ENCODE measurements around the gene DHH. TPM values are rescaled to one million over a fixed set of nuclear protein-coding genes. Genes with fewer than 3 reads are reported as not detected.

DHH gene
- total and polyA plus RNA-seq, 2 experiments from 2014 or later, result not detected

DNA sequence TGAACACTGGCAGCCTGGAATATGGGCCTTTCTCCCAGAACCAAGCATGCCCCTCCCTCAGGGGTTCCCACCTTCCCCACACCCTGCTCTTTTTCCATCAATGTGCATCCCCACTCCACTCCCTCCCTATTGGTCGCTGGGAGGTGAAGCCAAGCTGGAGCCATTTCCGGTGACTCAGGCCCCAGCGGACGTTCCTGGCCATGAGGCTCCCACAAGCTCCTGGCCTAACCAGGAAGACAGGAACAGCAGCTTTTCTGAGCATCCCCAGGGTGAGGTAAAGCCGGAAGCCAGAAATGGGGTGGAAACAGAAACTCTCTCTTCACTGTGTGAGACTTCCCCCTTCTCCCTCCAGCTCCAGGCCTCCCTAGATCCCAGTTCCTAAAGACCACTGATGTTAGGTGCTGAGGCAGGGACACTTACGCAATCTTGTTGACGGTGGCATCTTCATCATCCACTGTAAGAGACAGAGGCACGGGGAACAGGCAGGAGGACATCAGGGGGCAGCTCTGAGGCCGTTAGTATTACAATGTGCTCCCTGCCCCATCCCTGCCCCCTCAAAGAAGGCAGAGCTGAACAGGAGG lies 11.0 kb upstream of the DHH start (continued):
- TF ChIP-seq, protein P1, sequence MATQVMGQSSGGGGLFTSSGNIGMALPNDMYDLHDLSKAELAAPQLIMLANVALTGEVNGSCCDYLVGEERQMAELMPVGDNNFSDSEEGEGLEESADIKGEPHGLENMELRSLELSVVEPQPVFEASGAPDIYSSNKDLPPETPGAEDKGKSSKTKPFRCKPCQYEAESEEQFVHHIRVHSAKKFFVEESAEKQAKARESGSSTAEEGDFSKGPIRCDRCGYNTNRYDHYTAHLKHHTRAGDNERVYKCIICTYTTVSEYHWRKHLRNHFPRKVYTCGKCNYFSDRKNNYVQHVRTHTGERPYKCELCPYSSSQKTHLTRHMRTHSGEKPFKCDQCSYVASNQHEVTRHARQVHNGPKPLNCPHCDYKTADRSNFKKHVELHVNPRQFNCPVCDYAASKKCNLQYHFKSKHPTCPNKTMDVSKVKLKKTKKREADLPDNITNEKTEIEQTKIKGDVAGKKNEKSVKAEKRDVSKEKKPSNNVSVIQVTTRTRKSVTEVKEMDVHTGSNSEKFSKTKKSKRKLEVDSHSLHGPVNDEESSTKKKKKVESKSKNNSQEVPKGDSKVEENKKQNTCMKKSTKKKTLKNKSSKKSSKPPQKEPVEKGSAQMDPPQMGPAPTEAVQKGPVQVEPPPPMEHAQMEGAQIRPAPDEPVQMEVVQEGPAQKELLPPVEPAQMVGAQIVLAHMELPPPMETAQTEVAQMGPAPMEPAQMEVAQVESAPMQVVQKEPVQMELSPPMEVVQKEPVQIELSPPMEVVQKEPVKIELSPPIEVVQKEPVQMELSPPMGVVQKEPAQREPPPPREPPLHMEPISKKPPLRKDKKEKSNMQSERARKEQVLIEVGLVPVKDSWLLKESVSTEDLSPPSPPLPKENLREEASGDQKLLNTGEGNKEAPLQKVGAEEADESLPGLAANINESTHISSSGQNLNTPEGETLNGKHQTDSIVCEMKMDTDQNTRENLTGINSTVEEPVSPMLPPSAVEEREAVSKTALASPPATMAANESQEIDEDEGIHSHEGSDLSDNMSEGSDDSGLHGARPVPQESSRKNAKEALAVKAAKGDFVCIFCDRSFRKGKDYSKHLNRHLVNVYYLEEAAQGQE (IDR thresholded peaks at IDR 0.05; ENCODE audit: unreplicated experiment), result no peak
- TF ChIP-seq STAT1 (IDR thresholded peaks at IDR 0.05; ENCODE audit: unreplicated experiment) (no peak), EZH2phosphoT487 (IDR thresholded peaks at IDR 0.05; ENCODE audit: unreplicated experiment) (no peak), POLR2AphosphoS5 (IDR thresholded peaks at IDR 0.05; ENCODE audit: low read depth) (no peak), ZNF331 (CRISPR knock-in tag; IDR thresholded peaks at IDR 0.05; ENCODE audit: low read depth) (no peak), CREB1 (CRISPR knock-in tag; IDR thresholded peaks at IDR 0.05; ENCODE audit: low read depth) (no peak)

DNA sequence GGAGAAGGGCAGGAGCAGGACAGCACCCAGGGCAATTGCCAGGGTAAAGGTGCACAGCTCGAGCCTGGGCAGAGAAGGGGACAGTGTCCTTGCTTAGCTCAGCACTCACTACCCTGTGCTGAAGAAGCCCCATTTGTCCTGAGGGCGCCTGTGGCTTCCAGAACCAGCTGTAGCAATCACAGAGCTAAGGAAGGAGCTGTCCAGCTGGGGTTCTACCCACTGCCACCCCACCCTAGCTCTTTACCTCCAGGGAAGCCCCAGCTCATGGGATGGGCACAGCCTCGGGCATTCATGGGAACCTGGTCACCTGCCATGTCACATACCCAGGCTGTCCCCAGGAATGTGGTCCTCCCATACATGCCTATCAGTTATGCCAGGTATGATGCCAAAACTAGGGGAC lies 10.2 kb upstream of the DHH start:
- Mint-ChIP-seq H3K4me1 (peaks cover 29% of the 10 kb centered on the region), H3K27ac (no peak overlapping the region), H3K9me3 (no peaks in the 10 kb centered on the region), H3K36me3 (ENCODE audit: low read depth) (peaks cover 31% of the 10 kb centered on the region), H3K4me3 (no peak overlapping the region), H3K27me3 (ENCODE audit: insufficient read depth, low read depth, poor library complexity) (peaks cover 7% of the 10 kb centered on the region)
- no peak for ATAC-seq
- H4K20me1 ChIP-seq (replicated peaks; ENCODE audit: insufficient read depth), result peaks cover 8% of the 10 kb centered on the region
- H3K4me2 ChIP-seq, result no peak overlapping the region
- peaks cover 4% of the 10 kb centered on the region; the same call in 1 of the 2 replicates for H3K36me3 ChIP-seq (ENCODE audit: insufficient read depth)
- 0 out of 2 replicates have a peak, but pooled peaks cover 3% of the 10 kb centered on the region for H3F3A ChIP-seq (replicated peaks; ENCODE audit: low read depth)
- H3K27ac ChIP-seq (ENCODE audit: low read depth), result no peak overlapping the region
- H3K27me3 ChIP-seq (ENCODE audit: insufficient read depth), result no peaks in the 10 kb centered on the region
- peaks cover 28% of the 10 kb centered on the region for H3K79me2 ChIP-seq (replicated peaks; ENCODE audit: insufficient read depth)
- H3K4me1 ChIP-seq (ENCODE audit: insufficient read depth), result peaks cover 14% of the 10 kb centered on the region; the same call in 1 of the 2 replicates
- H3K4me3 ChIP-seq, result no peak overlapping the region
- H2AFZ ChIP-seq, result no peak overlapping the region
- no peaks in the 10 kb centered on the region for H3K9me2 ChIP-seq (ENCODE audit: insufficient read depth)
- DNase-seq (ENCODE audit: low spot score), result no peak
- TF ChIP-seq, protein P2, sequence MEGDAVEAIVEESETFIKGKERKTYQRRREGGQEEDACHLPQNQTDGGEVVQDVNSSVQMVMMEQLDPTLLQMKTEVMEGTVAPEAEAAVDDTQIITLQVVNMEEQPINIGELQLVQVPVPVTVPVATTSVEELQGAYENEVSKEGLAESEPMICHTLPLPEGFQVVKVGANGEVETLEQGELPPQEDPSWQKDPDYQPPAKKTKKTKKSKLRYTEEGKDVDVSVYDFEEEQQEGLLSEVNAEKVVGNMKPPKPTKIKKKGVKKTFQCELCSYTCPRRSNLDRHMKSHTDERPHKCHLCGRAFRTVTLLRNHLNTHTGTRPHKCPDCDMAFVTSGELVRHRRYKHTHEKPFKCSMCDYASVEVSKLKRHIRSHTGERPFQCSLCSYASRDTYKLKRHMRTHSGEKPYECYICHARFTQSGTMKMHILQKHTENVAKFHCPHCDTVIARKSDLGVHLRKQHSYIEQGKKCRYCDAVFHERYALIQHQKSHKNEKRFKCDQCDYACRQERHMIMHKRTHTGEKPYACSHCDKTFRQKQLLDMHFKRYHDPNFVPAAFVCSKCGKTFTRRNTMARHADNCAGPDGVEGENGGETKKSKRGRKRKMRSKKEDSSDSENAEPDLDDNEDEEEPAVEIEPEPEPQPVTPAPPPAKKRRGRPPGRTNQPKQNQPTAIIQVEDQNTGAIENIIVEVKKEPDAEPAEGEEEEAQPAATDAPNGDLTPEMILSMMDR (conservative IDR thresholded peaks at IDR 0.05; ENCODE audit: low read depth in 2 of 2), result no peak
- no peak for TF ChIP-seq ZNF331 (CRISPR knock-in tag; IDR thresholded peaks at IDR 0.05; ENCODE audit: low read depth)
- no peak for TF ChIP-seq EZH2phosphoT487 (IDR thresholded peaks at IDR 0.05; ENCODE audit: unreplicated experiment)
- no peak for TF ChIP-seq CREB1 (CRISPR knock-in tag; IDR thresholded peaks at IDR 0.05; ENCODE audit: low read depth)
- TF ChIP-seq EZH2 (IDR thresholded peaks at IDR 0.05; ENCODE audit: low read depth, unreplicated experiment), result no peak
- TF ChIP-seq ZNF114 (CRISPR knock-in tag; IDR thresholded peaks at IDR 0.05), result no peak
- TF ChIP-seq STAT1 (IDR thresholded peaks at IDR 0.05; ENCODE audit: unreplicated experiment), result no peak
- TF ChIP-seq, protein P1 (IDR thresholded peaks at IDR 0.05; ENCODE audit: unreplicated experiment), result no peak
- TF ChIP-seq, protein P3, sequence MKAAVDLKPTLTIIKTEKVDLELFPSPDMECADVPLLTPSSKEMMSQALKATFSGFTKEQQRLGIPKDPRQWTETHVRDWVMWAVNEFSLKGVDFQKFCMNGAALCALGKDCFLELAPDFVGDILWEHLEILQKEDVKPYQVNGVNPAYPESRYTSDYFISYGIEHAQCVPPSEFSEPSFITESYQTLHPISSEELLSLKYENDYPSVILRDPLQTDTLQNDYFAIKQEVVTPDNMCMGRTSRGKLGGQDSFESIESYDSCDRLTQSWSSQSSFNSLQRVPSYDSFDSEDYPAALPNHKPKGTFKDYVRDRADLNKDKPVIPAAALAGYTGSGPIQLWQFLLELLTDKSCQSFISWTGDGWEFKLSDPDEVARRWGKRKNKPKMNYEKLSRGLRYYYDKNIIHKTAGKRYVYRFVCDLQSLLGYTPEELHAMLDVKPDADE (IDR thresholded peaks at IDR 0.05), result no peak
